Measurements from ENCODE around the gene CLCN6.

CLCN6 gene

GRCh38 chr1:11805422-11806306 lies at the start of gene CLCN6, which contains the start of gene MTHFR:
Gene CLCN6, plus strand, starts transcription at chr1:11806191. Its CDS starts 72 bp downstream, at chr1:11806263.
Gene MTHFR, minus strand, starts transcription at chr1:11805964. Its CDS starts 2,848 bp downstream, at chr1:11803116.
- DNase-seq, result peak; percentile 99

GRCh38 chr1:11757047-11757446 lies 48.9 kb upstream of the CLCN6 start:
- DNase-seq, result no peak

GRCh38 chr1:11759791-11760190 lies 46.2 kb upstream of the CLCN6 start:
- no peak for DNase-seq

- no peak for DNase-seq
These were observed 44.7 kb upstream of the CLCN6 start for GRCh38 chr1:11761285-11761684.

GRCh38 chr1:11761988-11762406 lies 44.0 kb upstream of the CLCN6 start, which contains the start of gene C1orf167:
Gene C1orf167, plus strand, starts transcription at chr1:11762193. Its CDS starts 2,208 bp downstream, at chr1:11764401.
- no peak for DNase-seq

GRCh38 chr1:11764115-11764514 lies 41.9 kb upstream of the CLCN6 start:
- DNase-seq, result no peak

GRCh38 chr1:11764519-11764918 lies 41.5 kb upstream of the CLCN6 start:
- no peak for DNase-seq

GRCh38 chr1:11765661-11766428 lies 40.1 kb upstream of the CLCN6 start:
- no peak for DNase-seq

- DNase-seq, result no peak
These were observed 39.6 kb upstream of the CLCN6 start for GRCh38 chr1:11766429-11766776.

- DNase-seq, result no peak
These were observed 37.9 kb upstream of the CLCN6 start for GRCh38 chr1:11767922-11768704.

GRCh38 chr1:11768821-11769220 lies 37.2 kb upstream of the CLCN6 start:
- DNase-seq, result no peak

GRCh38 chr1:11769274-11769673 lies 36.7 kb upstream of the CLCN6 start:
- DNase-seq, result no peak

- no peak for DNase-seq
These were observed 36.0 kb upstream of the CLCN6 start for GRCh38 chr1:11770011-11770410.

- no peak for DNase-seq
These were observed 34.4 kb upstream of the CLCN6 start for GRCh38 chr1:11771481-11772043.

- no peak for DNase-seq
These were observed 33.5 kb upstream of the CLCN6 start for GRCh38 chr1:11772458-11772857.

- no peak for DNase-seq
These were observed 31.2 kb upstream of the CLCN6 start for GRCh38 chr1:11774753-11775152.

GRCh38 chr1:11777658-11778322 lies 28.2 kb upstream of the CLCN6 start:
- DNase-seq, result no peak

- no peak for DNase-seq
These were observed 27.7 kb upstream of the CLCN6 start for GRCh38 chr1:11778336-11778735.

- DNase-seq, result no peak
These were observed 27.0 kb upstream of the CLCN6 start for GRCh38 chr1:11778844-11779623.

- DNase-seq, result no peak
These were observed 26.1 kb upstream of the CLCN6 start for GRCh38 chr1:11779715-11780379.
